ENCODE results near the gene PALMD.
A peak's percentile ranks its signal among the peaks of the same experiment; 100 is the strongest.

The PALMD gene, protein sequence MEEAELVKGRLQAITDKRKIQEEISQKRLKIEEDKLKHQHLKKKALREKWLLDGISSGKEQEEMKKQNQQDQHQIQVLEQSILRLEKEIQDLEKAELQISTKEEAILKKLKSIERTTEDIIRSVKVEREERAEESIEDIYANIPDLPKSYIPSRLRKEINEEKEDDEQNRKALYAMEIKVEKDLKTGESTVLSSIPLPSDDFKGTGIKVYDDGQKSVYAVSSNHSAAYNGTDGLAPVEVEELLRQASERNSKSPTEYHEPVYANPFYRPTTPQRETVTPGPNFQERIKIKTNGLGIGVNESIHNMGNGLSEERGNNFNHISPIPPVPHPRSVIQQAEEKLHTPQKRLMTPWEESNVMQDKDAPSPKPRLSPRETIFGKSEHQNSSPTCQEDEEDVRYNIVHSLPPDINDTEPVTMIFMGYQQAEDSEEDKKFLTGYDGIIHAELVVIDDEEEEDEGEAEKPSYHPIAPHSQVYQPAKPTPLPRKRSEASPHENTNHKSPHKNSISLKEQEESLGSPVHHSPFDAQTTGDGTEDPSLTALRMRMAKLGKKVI

DNA sequence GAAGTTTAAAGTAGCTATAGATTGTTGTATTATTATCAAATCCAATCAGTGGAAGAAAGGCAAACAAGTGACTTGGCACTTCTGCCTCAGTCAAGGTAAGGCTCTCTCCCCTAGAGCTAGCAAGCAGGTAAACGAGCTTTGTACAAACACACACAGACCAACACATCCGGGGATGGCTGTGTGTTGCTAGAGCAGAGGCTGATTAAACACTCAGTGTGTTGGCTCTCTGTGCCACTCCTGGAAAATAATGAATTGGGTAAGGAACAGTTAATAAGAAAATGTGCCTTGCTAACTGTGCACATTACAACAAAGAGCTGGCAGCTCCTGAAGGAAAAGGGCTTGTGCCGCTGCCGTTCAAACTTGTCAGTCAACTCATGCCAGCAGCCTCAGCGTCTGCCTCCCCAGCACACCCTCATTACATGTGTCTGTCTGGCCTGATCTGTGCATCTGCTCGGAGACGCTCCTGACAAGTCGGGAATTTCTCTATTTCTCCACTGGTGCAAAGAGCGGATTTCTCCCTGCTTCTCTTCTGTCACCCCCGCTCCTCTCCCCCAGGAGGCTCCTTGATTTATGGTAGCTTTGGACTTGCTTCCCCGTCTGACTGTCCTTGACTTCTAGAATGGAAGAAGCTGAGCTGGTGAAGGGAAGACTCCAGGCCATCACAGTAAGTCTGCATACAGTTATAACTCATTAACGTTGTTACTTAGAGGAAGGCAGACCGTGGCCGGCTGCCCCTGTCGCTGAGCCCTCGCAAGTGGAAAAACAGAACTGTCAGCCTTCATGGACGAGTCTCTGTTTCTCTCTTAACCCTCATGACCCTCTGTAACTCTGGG, at the start of gene PALMD:
PALMD (plus strand) TSS at position 415 of the 833 bp plus-strand sequence; CDS start at position 620, 205 bp downstream.
- DNase-seq: peak; percentile 50

DNA sequence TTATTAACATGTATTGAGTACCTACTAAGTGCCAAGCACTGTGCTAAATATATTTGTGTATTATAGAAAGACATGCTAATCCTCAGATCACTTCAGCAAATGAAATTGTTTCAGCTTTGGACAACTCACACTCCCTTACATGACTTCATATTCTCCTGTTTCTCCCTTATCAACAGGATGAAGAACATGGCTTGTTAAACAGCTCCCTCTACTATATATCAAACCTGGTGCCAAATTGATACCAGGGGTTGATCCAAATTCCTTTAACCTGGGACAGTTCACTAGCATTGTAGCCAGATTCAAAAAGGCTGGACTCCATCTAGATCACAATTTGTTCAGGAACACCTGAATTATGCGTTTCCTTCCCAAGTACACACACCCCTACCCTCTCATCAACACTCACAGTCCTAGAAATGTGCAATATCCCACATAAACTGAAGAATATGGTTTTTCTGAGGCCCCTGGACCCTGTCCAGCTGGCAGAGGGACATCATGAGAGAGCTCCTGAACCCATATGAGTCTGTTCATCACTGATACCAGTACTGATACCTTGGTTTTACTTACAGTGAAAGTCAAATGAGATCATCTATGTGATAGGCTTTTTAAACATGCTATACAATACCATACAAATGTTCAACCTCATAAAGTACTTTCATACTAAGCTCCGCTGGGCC, 47.0 kb upstream of the PALMD start:
- DNase-seq: no peak

GRCh38 chr1:99599678-99600175, 46.2 kb upstream of the PALMD start:
- no peak for DNase-seq

GRCh38 chr1:99600782-99601181, 45.1 kb upstream of the PALMD start:
- DNase-seq: no peak

DNA sequence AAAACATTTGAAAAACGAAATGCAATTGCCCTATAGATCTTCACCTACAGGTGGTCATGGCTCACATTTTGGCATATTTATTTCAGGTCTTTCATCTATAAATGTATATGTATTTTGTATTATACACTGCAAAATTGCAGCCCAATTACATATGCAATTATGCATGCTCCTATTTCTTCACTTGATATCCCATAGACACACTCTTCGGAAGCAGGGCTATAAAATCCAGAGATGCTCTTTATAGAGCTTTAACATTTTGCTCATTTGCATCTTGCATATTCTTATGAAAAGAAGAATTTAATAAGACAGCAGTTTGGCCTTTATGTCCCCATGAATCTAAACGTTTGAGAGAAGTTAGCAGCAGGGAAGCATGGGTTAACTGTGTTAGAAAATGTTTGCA, 44.7 kb upstream of the PALMD start:
- no peak for DNase-seq

- no peak for DNase-seq
Observed at GRCh38 chr1:99601709-99602403, 44.1 kb upstream of the PALMD start.

- DNase-seq: no peak
Observed at GRCh38 chr1:99602404-99602969, 43.4 kb upstream of the PALMD start.

DNA sequence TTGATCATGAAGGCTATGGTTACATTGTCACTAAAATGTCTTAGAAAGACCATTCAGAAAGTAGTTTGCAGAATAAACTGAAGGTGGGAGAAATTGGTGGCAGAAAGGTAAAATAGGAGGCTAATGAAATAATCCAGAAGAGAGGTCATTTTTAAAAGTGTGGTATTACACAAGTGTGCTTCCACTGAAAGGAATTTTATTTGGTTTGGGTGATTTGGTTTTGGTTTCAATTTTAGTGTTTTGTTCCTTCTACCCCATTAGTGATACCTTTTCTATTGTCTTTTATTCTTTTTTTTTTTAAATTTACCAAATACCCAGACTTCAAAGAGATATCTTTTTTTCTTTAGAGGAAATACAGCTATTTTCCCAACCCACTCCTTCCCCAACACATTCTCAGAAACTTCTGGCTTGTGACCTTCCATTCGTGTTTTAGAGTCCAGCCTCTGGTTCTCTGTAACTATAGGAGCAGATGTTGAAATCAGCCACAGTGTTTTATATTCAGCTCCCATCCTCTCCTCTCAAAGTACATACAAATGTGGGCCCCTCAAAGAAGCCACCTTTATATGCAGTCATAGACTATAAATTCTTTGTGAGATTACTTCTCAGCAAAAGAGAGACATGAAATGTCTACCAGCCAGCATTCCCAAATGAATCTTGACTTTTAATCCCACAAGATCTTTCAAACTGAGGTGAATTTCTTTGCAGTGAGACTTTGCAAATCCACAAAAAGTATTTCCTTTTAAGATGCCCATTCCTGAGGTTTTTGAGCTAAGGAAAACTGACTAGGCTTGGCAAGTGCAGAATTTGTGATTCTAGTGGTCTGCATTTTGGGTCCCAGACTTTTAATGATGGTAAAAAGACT, 42.0 kb upstream of the PALMD start:
- no peak for DNase-seq

- DNase-seq: no peak
Observed at GRCh38 chr1:99606306-99606705, 39.6 kb upstream of the PALMD start.

DNA sequence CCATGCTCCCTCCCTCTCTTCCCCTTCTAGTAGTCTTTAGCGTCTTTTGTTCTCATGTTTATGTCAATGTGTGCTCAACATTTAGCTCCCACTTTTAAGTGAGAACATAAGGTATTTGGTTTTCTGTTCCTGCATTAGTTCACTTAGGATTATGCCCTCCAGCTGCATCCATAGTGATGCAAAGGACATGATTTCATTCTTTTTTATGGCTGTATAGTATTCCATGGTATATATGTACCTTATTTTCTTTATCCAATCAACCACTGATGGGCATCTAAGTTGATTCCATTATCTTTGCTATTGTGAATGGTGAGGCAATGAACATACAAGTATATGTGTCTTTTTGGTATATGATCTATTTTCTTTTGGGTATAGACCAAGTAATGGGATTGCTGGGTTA, 38.3 kb upstream of the PALMD start:
- DNase-seq: no peak

- DNase-seq: no peak
Observed at GRCh38 chr1:99608058-99608457, 37.9 kb upstream of the PALMD start.

GRCh38 chr1:99613716-99614115, 32.2 kb upstream of the PALMD start:
- DNase-seq: no peak

DNA sequence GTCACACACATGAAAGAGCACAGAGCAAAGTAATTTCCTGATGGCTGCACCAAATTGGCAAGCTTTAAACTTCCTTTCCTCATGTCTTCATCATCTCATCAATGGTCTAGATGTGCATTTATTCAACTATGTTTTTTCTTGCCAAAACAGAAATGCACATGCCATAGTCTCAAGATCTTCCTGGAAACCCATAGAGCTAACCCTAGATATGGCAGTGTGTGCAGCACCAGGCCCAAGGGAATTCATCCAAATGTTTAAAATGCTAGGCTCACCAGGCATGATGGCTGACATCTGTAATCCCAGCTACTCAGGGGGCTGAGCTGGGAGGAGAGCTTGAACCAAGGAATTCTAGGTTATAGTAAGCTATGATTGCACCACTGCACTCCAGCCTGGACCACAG, 31.2 kb upstream of the PALMD start:
- no peak for DNase-seq

DNA sequence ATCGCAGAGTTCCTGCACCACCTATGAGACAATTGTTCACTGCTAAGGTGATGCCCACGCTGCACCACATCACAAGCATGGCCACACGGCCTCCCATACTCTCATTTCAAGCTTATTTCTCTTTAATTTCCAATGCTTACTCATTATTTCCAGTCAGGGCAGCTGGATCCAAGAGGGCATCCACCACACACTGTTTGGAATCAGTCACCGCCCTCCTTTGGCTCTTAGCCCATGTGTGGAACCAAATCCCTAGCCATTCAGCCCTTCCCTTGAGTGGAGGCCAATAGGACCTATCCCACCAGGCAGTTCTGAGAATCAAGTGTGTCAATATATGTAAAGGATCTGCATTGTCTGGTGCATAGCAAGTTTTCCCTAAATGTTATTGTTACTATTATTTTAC, 26.3 kb upstream of the PALMD start:
- DNase-seq: no peak

GRCh38 chr1:99621340-99621901, 24.5 kb upstream of the PALMD start:
- no peak for DNase-seq

DNA sequence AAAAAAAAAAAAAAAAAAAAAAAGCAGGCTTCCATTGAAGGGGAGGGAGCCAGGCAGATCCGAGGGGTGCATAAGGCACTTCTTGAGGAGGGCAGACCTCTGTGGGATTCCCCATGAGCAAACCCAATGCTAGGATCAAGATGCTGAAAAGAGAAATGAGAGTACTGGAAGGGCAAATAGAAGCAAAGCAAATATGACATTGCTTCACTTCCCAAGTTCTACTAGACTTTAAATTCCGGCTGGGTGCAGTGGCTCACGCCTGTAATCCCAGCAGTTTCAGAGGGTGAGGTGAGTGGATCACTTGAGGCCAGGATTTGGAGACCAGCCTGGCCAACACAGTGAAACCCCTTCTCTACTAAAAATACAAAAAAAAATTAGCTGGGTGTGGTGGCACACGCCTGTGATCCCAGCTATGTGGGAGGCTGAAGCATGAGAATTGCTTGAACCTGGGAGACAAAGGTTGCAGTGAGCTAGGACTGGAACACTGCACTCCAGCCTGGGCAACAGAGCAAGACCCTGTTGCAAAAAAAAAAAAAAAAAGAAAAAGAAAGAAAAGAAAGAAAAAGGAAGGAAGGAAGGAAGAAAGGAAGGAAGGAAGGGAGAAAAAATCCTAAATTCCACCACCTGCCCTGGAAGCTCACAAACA, 23.1 kb upstream of the PALMD start:
- no peak for DNase-seq

DNA sequence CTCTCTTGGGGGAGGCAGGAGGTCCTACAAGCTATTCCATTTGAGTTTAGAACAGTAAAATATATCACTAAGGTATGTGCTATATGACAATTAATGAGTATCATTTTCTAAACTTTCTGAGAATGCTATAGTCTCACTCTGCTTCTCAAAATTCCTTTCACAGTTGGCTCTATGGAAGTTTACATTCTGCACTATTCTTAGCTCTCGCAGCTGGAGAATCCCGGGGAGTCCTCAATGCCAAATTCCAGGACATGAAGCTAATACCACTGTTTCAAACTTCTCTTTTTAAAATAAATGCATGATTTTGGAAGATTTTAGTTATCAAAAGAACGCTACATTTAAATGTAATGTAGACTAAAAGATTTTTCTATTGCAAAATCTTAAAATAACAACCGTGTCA, 22.4 kb upstream of the PALMD start:
- DNase-seq: no peak

GRCh38 chr1:99627615-99628014, 18.3 kb upstream of the PALMD start:
- DNase-seq: no peak

GRCh38 chr1:99629164-99629563, 16.7 kb upstream of the PALMD start:
- DNase-seq: no peak

DNA sequence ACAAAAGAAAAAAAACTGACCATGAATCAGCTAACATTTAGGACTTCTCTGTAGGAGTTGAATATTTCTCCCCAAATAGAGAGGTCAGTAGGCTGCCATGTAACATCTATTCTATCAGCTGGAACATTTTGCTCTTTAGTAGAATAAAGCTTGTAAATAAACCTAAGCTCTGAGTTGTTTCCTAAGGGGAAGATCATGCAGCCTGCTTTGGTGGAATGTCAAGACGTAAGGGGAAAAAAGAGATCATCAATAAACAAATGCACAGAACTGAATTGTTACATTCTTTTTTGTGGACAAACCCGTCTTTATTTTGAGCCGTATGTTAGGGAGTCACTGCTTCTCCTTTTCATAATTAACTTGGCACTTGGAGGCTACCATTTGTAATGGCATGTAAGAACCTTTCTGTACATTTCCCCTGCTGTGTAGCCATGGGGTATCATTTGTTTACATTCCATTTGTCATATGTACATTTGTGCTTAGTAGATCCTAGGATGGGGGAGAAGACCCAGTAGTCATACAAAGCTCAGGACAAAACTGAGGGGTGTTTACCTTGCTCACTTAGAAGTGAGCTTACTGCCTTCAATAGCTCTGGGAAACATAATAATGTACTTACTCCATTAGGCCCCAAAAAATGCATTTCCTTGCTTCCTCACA, 10.8 kb upstream of the PALMD start:
- no peak for DNase-seq
